Measurements from ENCODE around the gene CLC.

The CLC gene

DNA sequence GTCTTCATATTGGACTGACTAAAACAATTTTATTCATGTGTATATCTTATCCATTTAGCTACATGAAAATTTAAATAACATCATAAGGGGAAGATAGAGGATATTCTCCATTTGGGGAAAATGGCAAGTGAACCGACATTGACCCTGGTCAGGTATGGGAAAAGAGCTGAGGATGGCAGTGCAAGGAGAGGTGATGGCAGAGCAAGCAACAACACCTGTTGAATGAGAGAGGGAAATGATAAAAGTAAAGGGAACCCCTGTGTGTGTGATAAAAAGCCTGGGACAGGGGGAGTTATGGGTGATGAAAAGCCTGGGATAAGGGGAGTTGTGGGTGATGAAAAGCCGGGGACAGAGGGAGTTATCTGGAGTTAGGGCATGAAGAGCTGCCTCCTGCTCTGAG is 4.0 kb downstream of the CLC start:
- H2AFZ ChIP-seq (ENCODE audit: low read depth, low read length): no peak overlapping the region
- H3K4me2 ChIP-seq (ENCODE audit: low read length, poor library complexity, severe bottlenecking): no peak overlapping the region
- H3K9ac ChIP-seq (ENCODE audit: low read length): no peak overlapping the region
- H3K23ac ChIP-seq (ENCODE audit: low read length in 2 of 2): no peak overlapping the region
- H3K4me3 ChIP-seq (ENCODE audit: insufficient read depth in 1 of 2, low read depth in 1 of 2, low read length in 2 of 2): no peak overlapping the region
- H4K8ac ChIP-seq (ENCODE audit: low read length): no peak overlapping the region
- H4K91ac ChIP-seq (ENCODE audit: low read length): no peak overlapping the region
- H3K14ac ChIP-seq (ENCODE audit: low read length in 2 of 2): no peak overlapping the region
- H2BK5ac ChIP-seq (ENCODE audit: low read depth, low read length, poor library complexity, severe bottlenecking): no peak overlapping the region
- no peaks in the 10 kb centered on the region for H3K9me3 ChIP-seq (ENCODE audit: control insufficient read depth, low read length)
- H3K79me1 ChIP-seq (replicated peaks; ENCODE audit: low read length, poor library complexity, severe bottlenecking): no peaks in the 10 kb centered on the region
- H3K36me3 ChIP-seq (ENCODE audit: control insufficient read depth in 1 of 2, insufficient read depth in 2 of 2, low read depth in 1 of 2, low read length in 2 of 2): no peaks in the 10 kb centered on the region
- no peak overlapping the region for H3K27ac ChIP-seq (ENCODE audit: low read length, poor library complexity, severe bottlenecking)
- H2BK12ac ChIP-seq (ENCODE audit: low read length in 2 of 2): no peak overlapping the region
- no peaks in the 10 kb centered on the region for H3K4me1 ChIP-seq (ENCODE audit: control insufficient read depth, insufficient read depth, low read depth, low read length)
- no peak overlapping the region for H2BK15ac ChIP-seq (ENCODE audit: low read depth, poor library complexity, severe bottlenecking)
- no peak overlapping the region for H2AK5ac ChIP-seq (ENCODE audit: low read length, severe bottlenecking)
- peaks cover 7 to 19% of the 10 kb centered on the region in 2 experiments for H3K27me3 ChIP-seq (ENCODE audit: control insufficient read depth in 1 of 2, insufficient read depth in 1 of 2, low read length in 2 of 2)
- no peak overlapping the region for H2BK120ac ChIP-seq (ENCODE audit: low read depth, low read length)
- H3K18ac ChIP-seq (ENCODE audit: low read depth in 1 of 2, low read length in 2 of 2): no peak overlapping the region
- WGBS: 68% methylated on average over 2 of the region's 2 CpGs
- no peak for DNase-seq
- no peak overlapping the region for H3K4ac ChIP-seq (ENCODE audit: low read depth in 1 of 2, low read length in 2 of 2)

DNA sequence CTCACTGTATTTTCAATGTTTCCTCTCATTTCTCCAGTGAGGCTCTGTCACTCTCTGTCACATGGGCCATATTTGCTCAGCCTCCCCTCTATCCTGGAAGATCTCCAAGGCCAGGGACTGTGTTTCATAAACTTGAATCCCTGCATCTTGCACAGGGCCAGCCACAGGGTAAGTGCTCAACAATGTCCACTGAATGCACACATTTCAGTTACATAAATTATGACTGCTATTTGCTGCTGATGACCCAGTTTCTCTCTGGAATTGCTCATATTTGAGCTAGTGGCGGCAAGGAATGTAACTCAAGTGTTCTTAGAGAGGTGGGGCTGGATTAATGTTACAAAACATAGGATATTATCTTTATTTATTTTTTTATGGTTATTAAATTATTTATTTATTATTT is 6.1 kb downstream of the CLC start:
- Histone ChIP-seq H3K4ac (ENCODE audit: low read depth in 1 of 2, low read length in 2 of 2) (no peak overlapping the region), H3K9ac (ENCODE audit: low read length) (no peak overlapping the region), H3K9me3 (ENCODE audit: control insufficient read depth, low read length) (no peaks in the 10 kb centered on the region), H3K36me3 (ENCODE audit: control insufficient read depth in 1 of 2, insufficient read depth in 2 of 2, low read depth in 1 of 2, low read length in 2 of 2) (no peaks in the 10 kb centered on the region), H3K18ac (ENCODE audit: low read depth in 1 of 2, low read length in 2 of 2) (no peak overlapping the region), H3K27ac (ENCODE audit: low read length, poor library complexity, severe bottlenecking) (no peak overlapping the region), H3K23ac (ENCODE audit: low read length in 2 of 2) (no peak overlapping the region), H3K4me2 (ENCODE audit: low read length, poor library complexity, severe bottlenecking) (no peak overlapping the region), H2BK15ac (ENCODE audit: low read depth, poor library complexity, severe bottlenecking) (no peak overlapping the region), H4K8ac (ENCODE audit: low read length) (no peak overlapping the region), H2BK120ac (ENCODE audit: low read depth, low read length) (no peak overlapping the region), H3K4me3 (ENCODE audit: insufficient read depth in 1 of 2, low read depth in 1 of 2, low read length in 2 of 2) (no peak overlapping the region), H2BK5ac (ENCODE audit: low read depth, low read length, poor library complexity, severe bottlenecking) (no peak overlapping the region), H3K79me1 (replicated peaks; ENCODE audit: low read length, poor library complexity, severe bottlenecking) (no peaks in the 10 kb centered on the region), H3K27me3 (ENCODE audit: control insufficient read depth in 1 of 2, insufficient read depth in 1 of 2, low read length in 2 of 2) (peaks cover 3 to 5% of the 10 kb centered on the region in 2 experiments), H2AK5ac (ENCODE audit: low read length, severe bottlenecking) (no peak overlapping the region), H3K4me1 (ENCODE audit: control insufficient read depth, insufficient read depth, low read depth, low read length) (no peaks in the 10 kb centered on the region), H3K14ac (ENCODE audit: low read length in 2 of 2) (no peak overlapping the region), H4K91ac (ENCODE audit: low read length) (no peak overlapping the region), H2BK12ac (ENCODE audit: low read length in 2 of 2) (no peak overlapping the region), H2AFZ (ENCODE audit: low read depth, low read length) (no peak overlapping the region)
- no peak for DNase-seq
- WGBS: 80% methylated on average over 1 of the region's 1 CpG

DNA sequence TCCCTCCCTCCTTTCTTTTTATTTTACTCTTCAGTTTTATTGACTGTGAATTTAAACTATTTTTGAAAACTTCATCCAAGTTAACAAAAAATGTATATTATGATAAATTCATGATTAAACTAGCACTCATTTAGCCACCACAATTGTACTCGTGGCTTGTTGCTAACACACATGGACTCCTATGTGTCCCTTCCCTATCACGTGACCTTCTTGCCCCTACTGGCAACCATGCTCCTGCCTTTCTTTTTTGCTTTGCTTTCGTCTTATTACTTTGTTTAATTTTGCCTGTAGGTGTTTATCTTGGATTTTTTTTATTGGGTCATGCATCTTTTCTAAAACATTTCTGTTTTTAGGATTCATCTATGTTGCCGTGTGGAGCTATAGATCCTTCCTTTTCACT is 8.2 kb downstream of the CLC start:
- no peak overlapping the region for H4K8ac ChIP-seq (ENCODE audit: low read length)
- no peak overlapping the region for H3K14ac ChIP-seq (ENCODE audit: low read length in 2 of 2)
- peaks cover 3 to 12% of the 10 kb centered on the region in 2 experiments for H3K27me3 ChIP-seq (ENCODE audit: control insufficient read depth in 1 of 2, insufficient read depth in 1 of 2, low read length in 2 of 2)
- H2BK5ac ChIP-seq (ENCODE audit: low read depth, low read length, poor library complexity, severe bottlenecking): no peak overlapping the region
- no peaks in the 10 kb centered on the region for H3K79me1 ChIP-seq (replicated peaks; ENCODE audit: low read length, poor library complexity, severe bottlenecking)
- H3K27ac ChIP-seq (ENCODE audit: low read length, poor library complexity, severe bottlenecking): no peak overlapping the region
- WGBS: 62% methylated on average over 2 of the region's 4 CpGs
- H2BK12ac ChIP-seq (ENCODE audit: low read length in 2 of 2): no peak overlapping the region
- no peaks in the 10 kb centered on the region for H3K36me3 ChIP-seq (ENCODE audit: control insufficient read depth in 1 of 2, insufficient read depth in 2 of 2, low read depth in 1 of 2, low read length in 2 of 2)
- no peak overlapping the region for H3K4me2 ChIP-seq (ENCODE audit: low read length, poor library complexity, severe bottlenecking)
- no peak for DNase-seq
- no peaks in the 10 kb centered on the region for H3K4me1 ChIP-seq (ENCODE audit: control insufficient read depth, insufficient read depth, low read depth, low read length)
- no peak overlapping the region for H2AK5ac ChIP-seq (ENCODE audit: low read length, severe bottlenecking)
- no peak overlapping the region for H3K23ac ChIP-seq (ENCODE audit: low read length in 2 of 2)
- H3K4ac ChIP-seq (ENCODE audit: low read depth in 1 of 2, low read length in 2 of 2): no peak overlapping the region
- no peak overlapping the region for H4K91ac ChIP-seq (ENCODE audit: low read length)
- no peak overlapping the region for H3K4me3 ChIP-seq (ENCODE audit: insufficient read depth in 1 of 2, low read depth in 1 of 2, low read length in 2 of 2)
- no peak overlapping the region for H2BK120ac ChIP-seq (ENCODE audit: low read depth, low read length)
- H3K9ac ChIP-seq (ENCODE audit: low read length): no peak overlapping the region
- H3K9me3 ChIP-seq (ENCODE audit: control insufficient read depth, low read length): no peaks in the 10 kb centered on the region
- H3K18ac ChIP-seq (ENCODE audit: low read depth in 1 of 2, low read length in 2 of 2): no peak overlapping the region
- H2BK15ac ChIP-seq (ENCODE audit: low read depth, poor library complexity, severe bottlenecking): no peak overlapping the region
- H2AFZ ChIP-seq (ENCODE audit: low read depth, low read length): no peak overlapping the region

DNA sequence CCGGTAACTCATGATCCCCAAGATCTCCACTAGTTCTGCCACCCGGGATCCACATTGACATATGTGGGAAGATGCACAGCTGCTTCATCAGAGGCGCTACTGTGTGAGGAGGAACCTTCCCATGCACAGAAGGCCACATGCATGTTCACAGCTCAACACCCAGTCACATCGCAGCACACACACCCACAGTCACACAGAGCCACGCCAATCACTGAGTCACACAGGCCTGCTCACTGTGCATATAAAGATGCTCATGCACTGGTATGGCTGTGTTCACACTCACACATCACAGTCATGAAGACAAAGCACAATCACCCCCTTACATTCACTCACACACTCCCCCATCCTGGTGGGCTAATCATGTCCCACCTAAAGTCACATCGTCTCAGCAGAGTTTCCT is 9.8 kb downstream of the CLC start:
- Histone ChIP-seq H3K4me3 (ENCODE audit: insufficient read depth in 1 of 2, low read depth in 1 of 2, low read length in 2 of 2) (no peak overlapping the region), H3K4ac (ENCODE audit: low read depth in 1 of 2, low read length in 2 of 2) (no peak overlapping the region), H3K36me3 (ENCODE audit: control insufficient read depth in 1 of 2, insufficient read depth in 2 of 2, low read depth in 1 of 2, low read length in 2 of 2) (no peaks in the 10 kb centered on the region), H2AFZ (ENCODE audit: low read depth, low read length) (no peak overlapping the region), H4K91ac (ENCODE audit: low read length) (no peak overlapping the region), H2BK5ac (ENCODE audit: low read depth, low read length, poor library complexity, severe bottlenecking) (no peak overlapping the region), H3K18ac (ENCODE audit: low read depth in 1 of 2, low read length in 2 of 2) (no peak overlapping the region), H3K27me3 (ENCODE audit: control insufficient read depth in 1 of 2, insufficient read depth in 1 of 2, low read length in 2 of 2) (peaks cover 3 to 12% of the 10 kb centered on the region in 2 experiments), H4K8ac (ENCODE audit: low read length) (no peak overlapping the region), H2BK120ac (ENCODE audit: low read depth, low read length) (no peak overlapping the region), H3K4me1 (ENCODE audit: control insufficient read depth, insufficient read depth, low read depth, low read length) (no peaks in the 10 kb centered on the region), H2BK15ac (ENCODE audit: low read depth, poor library complexity, severe bottlenecking) (no peak overlapping the region), H3K79me1 (replicated peaks; ENCODE audit: low read length, poor library complexity, severe bottlenecking) (no peaks in the 10 kb centered on the region), H3K9ac (ENCODE audit: low read length) (no peak overlapping the region), H3K4me2 (ENCODE audit: low read length, poor library complexity, severe bottlenecking) (no peak overlapping the region), H3K14ac (ENCODE audit: low read length in 2 of 2) (no peak overlapping the region), H3K27ac (ENCODE audit: low read length, poor library complexity, severe bottlenecking) (no peak overlapping the region), H3K9me3 (ENCODE audit: control insufficient read depth, low read length) (no peaks in the 10 kb centered on the region), H2BK12ac (ENCODE audit: low read length in 2 of 2) (no peak overlapping the region), H2AK5ac (ENCODE audit: low read length, severe bottlenecking) (no peak overlapping the region), H3K23ac (ENCODE audit: low read length in 2 of 2) (no peak overlapping the region)
- DNase-seq: no peak
- WGBS: 89% methylated on average over 6 of the region's 6 CpGs
